ENCODE results near the gene CLINT1.

- TF ChIP-seq SIN3A (IDR thresholded peaks at IDR 0.05; ENCODE audit: low read depth) (no peak), REST (IDR thresholded peaks at IDR 0.05; ENCODE audit: low read depth) (no peak), CTCF (IDR thresholded peaks at IDR 0.05 in 2 of 3, conservative IDR thresholded peaks at IDR 0.05 in 1 of 3; ENCODE audit: borderline replicate concordance in 1 of 3, insufficient read depth in 1 of 3, low read depth in 2 of 3, low read length in 2 of 3) (no peak), YY1 (IDR thresholded peaks at IDR 0.05; ENCODE audit: extremely low read depth, insufficient replicate concordance, low read depth, low read length) (no peak), RAD21 (IDR thresholded peaks at IDR 0.05; ENCODE audit: low read depth) (no peak)
These were observed 974 bp downstream of the CLINT1 start for GRCh38 chr5:157857816-157858526.

Data from HCT116 (cell line).